Muscle of arm (tissue), 12 donors: ENCODE data around the gene PTPRN2. TPM values are rescaled to one million over a fixed set of nuclear protein-coding genes. Genes with fewer than 3 reads are reported as not detected.

Source experiments
- DNase-seq: peaks from one replicate; pipeline ENCODE4 v3.0.0-alpha.2; 2013
- polyA plus RNA-seq, 12 donors: library from polyadenylated mRNA; unstranded; fragments of 120-200 nt; gene quantifications; one replicate each; pipeline ENCODE4 v1.2.1, GENCODE V29; 2013; ENCODE audit not compliant: insufficient read length in 12 of 12

The PTPRN2 gene
- polyA plus RNA-seq, 12 donors = 1.6 to 8.7 (median 2.3) TPM; not detected in 1

DNA sequence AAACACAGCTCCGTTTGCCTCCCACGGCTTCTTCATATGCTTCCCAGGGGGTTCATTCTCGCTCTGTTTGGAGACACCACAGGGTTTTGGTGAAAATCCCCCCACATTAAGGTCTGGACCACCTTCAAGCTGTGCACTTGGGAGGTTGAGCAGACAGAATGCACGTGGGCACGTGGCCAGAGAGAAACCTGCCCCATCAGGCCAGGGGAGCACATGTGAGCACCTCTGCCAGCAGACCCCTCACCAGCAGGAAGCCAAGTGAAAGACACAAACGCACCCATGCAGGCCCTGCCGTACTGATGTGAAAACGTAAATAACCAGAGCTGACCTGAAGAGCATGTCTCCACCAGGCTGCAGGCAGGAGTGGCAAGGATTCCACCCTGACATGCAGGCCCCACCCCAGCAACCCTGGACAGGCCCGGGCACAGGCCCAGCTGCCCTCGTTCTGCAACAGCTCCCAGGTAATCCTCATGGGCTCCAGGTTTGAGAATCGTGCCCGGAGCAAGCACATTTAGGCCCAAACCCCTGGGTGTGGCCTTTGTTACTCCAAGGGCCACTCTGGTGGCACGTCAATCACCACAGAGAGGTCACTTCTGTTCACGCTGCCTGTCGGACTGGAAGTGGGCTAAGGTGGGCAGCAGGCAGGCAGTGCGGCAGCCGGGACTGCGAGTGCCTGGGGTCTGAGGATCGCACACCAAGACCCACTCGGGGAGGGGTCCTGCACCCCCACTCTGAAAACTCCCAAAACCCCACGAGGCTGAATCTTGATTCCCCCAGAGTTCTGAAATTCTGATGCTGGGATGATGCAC lies 184.4 kb downstream of the PTPRN2 start:
- no peak for DNase-seq

DNA sequence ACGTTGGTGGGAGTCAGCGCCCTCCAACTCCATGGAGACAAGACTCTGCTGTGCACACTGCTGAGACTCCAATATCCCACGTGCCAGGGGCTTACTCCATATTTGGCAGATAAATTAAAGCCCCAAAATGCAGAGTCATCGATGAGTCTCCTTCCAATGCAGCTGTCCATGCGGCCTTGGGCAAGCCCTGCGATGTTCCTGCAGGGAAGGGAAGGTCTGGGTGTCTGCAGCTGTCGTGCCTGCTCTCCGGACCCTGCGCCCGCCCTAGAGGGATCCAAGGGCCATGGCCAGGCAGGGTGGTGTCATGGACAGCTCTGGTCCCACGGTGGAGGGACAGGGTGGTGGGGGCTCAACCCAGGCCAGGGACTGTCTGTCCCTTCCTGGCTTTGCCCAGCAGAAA lies 185.2 kb downstream of the PTPRN2 start:
- no peak for DNase-seq

DNA sequence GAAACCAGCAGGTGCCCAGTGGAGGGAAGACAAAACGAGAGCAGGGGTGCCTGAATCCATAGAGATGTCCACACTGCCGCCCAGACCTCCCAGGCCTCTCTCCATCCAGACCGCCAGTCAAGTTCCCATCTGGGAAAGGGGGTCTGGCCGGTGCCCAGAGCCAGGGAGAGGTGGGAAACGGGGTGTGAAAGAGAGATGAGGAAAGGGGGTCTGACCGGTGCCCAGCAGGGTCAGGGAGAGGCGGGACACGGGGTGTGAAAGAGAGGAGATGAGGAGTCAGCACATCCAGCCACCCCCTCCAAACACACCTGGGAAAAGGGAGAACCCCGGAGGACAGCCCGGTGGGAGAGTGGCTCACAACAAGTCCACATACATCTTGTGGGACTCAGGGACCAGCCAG lies 185.8 kb downstream of the PTPRN2 start:
- DNase-seq = no peak

DNA sequence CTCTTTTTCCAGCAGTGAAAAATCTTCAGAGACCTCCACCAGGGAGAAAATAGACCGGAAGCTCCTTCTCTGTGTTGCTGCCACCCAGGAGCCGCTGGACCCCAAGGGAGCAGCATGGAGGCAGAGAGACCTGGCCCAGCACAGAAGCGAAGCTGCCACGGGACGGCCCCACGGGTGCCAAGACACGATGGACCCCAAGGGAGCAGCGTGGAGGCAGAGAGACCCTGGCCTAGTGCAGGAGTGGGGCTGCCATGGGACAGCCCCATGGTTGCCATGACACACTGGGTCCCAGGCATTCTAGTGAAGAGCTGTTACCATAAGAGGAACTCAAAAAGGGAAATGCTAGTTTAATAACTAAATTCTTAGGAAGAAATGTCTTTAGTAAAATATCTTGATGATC lies 186.3 kb downstream of the PTPRN2 start:
- DNase-seq = no peak

DNA sequence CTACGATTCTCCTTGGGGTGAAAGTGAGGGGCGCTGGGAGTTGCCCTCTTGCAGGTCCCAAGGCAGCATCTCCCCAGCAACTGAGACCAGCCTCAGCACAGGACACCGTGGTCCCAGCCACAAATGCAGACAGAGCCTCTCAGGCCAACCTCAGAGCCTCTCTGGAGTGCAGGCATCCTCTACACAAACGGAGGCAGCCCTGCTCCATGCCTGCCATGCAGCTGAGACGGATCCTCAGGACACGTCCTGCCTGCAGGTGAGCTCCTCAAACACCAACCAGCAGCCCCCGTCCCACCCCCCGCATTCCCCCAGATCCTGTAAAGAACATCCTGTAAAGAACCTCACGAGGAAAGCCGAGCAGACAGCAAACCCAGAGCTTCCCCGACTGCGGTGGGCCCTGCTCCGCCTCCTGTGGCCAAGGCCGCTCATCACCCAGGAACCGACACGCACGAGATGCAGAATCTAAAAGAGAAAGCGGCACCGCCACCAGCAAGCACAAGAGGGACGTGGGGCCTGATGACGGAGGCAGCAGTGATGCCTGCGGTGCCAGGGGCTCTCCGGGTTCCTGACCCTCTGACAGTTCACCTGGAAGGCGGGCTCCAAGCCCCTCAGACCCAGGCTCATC lies 186.9 kb downstream of the PTPRN2 start:
- DNase-seq = no peak

DNA sequence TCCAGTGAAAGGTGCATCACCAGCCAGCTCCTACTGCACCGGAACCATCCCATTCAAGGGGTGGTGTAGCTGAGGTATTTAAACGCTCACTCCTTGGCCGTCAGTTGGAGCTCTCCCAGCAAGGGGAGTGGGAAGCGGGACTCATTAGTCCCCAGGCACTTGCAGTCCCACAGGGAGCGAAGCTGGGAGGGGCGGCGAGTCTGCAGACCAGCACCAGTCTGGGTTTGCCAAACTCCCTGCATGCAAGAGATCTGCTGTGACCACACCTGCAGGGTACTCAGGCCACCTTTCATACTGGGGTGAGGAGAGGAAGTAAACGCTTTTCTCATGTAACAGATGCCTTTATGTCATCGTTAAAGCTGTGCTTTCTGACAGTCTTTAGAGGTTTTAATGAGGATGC lies 187.9 kb downstream of the PTPRN2 start:
- no peak for DNase-seq

DNA sequence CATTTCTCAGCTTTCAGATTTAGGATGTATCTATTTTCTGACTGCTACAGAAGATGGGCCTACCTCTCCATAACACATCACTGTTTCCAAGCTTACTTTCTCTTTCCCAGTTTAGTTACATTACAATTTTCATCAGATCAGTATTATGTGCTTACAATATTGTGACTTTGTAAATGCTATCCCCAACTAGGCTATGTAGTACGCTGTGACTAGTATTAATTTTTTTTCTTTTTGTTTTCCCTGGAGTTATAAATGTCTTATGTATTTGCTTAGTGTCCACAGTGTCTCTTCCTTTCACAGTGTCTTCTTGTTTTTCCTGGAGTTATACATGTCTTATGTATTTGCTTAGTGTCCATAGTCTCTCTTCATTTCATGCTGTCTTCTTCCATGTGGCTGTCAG lies 188.9 kb downstream of the PTPRN2 start:
- no peak for DNase-seq

DNA sequence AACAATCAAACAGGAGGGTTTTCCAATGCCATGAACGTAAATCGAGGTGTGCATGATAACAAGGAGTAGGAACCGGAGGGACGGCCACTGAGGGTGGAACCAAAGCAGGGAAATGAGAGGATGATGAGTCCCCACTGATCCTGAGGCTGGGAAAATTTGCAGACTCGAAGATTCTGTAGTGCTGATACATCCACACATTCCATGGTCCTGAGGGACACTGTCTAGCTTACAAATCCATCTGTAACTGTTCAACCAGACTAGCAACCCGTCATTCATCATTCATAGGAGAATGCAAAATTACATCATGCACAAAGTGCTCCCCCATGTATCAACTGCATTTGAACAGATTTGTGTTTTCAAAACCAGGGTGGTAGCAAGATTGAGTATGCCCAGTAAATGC lies 189.7 kb downstream of the PTPRN2 start:
- no peak for DNase-seq

DNA sequence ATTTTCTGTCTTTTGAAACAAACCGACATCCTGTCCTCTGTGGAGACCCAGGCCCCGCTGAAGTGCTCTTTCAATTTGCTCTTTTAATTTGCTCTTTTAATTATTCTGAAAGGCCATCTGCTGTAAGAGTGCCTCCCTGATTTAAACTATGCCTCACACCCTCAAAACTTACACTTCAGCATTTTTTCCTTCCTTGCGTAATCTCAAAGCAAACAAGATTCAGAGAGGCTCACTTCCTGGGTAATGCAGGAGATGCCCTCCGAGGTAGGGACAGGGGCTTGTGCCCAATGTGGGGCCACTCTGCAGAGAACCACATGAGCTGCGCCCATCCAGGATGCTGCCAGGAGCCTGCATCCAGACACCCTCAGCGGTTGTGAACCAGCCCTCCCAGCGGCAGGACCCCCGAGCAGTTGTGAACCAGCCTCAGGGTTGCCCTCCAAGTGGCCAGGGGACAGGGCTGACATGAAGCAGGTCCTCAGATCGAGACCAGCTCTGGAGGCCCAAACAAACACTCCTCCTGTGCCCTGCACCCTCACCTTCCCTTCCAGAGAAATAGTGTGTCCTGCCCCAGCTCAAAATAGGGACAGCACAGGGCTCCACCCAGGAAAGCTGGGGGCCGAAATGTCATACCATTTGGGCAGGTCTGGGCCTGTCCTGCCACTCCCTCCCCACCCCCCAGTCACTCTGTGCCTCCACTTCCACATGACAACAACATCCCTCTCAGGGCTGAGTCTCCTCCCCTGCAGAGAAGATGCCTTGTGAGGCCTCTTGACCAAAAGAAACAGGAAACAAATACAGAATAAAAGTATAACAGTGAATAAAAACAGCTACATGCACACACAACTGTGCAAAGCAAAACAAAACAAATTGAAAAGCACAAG lies 190.4 kb downstream of the PTPRN2 start:
- DNase-seq = no peak

DNA sequence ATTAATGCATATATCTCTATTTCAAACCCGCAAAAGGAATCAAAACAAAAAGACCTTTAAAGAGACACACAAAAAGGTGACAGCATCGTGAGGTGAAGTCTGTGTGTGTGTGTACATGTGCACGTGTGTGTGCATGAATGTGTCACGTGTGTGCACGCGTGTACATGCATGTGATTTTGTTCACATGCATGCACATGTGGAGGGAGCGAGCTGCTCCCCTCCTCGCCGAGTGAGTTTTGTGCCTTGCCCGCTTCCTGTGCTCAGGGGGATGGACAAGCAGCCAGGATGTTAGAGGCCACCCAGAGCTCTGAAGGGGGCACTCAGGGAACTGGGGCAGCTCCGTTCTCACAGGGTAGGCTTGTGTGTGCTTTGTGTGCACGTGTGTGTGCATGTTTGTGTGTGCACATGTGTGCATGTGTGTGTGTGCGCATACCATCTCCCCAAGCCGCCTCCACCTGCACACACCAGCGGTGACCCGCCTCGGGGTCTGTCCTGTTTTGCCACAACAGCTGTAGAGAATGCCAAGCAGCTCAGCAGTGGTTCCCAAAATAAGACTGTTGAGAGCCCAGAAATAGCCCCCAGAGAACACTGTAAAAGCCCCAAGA lies 191.2 kb downstream of the PTPRN2 start:
- DNase-seq = no peak

DNA sequence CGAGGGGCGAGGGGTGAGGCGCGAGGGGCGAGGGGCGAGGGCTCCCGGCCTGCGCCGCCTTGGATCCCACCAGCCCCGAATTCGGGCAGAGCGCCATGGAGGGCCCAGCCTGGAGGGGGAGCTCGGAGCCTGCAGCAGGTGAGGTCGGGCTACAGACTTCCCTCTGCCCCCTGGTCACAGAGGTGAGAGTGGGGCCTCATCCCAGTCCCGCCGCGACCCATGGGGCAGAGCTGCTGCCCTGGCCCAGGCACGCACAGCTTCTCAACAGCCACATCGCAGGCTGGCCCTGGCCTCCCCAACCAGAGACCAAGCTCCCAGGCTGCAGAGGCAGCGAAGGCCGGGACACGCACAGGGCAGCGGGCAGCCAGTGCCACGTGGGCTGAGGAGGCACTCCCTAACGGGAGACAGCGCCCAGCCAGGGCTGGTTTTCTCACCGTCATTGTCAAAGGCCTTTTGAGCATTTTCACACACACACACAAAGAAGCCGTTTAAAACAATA lies 191.8 kb downstream of the PTPRN2 start:
- DNase-seq = no peak

DNA sequence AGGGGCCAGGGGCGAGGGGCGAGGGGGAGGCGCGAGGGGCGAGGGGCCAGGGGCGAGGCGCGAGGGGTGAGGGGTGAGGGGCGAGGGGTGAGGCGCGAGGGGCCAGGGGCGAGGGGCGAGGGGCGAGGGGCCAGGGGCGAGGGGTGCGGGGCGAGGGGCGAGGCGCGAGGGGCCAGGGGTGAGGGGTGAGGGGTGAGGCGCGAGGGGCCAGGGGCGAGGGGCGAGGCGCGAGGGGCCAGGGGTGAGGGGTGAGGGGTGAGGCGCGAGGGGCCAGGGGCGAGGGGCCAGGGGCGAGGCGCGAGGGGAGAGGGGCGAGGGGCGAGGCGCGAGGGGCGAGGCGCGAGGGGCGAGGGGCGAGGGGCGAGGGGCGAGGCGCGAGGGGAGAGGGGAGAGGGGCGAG lies 192.3 kb downstream of the PTPRN2 start:
- DNase-seq = no peak

DNA sequence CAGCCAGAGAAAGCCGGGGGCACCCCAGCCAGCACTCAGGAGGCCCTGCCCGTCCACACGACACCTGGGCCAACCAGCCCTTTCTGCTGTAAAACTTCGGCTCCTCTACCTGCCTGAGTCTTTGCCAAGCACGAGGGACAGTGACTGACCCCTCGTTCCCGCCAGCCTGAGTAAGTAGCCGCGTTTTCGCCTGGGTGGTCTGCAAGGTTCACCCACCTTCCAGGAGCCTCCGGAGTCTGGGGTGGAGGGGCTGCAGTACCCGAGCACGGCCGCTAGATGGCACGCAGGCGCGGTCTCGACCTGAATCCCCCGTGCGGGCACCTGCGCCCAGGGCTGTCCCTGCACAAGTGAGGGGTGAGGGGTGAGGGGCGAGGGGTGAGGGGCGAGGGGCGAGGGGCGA lies 192.7 kb downstream of the PTPRN2 start:
- DNase-seq = no peak

DNA sequence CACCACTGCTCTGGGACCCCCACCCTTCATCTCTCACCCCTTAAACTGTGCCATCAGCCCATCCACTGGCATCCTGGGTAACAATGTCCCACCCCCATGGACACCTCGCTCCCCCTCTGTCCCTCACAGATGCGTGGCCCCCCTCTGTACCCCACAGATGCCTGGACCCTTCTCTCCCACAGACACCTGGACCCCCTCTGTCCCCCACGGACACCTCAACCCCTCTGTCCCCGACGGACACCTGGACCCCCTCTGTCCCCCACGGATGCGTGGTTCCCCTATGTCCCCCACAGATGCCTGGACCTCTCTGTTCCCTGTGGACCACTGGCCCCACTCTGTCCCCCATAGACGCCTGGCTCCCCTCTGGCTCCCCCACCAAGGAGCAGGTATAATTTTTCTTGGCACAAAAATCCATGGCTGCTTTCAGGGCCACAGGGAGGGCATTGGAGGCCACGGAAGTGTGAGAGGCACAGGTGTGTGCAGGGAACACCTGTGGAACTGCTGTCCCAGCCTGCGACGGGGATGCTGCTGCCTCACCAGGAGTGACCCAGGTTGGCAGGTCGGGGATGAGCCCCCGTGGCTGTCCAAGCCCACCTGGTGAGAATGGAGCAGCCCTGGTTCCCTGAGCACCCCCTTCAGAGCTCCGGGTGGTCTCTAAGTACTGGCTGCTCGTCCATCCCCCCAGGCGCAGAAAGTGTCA lies 193.5 kb downstream of the PTPRN2 start:
- no peak for DNase-seq

DNA sequence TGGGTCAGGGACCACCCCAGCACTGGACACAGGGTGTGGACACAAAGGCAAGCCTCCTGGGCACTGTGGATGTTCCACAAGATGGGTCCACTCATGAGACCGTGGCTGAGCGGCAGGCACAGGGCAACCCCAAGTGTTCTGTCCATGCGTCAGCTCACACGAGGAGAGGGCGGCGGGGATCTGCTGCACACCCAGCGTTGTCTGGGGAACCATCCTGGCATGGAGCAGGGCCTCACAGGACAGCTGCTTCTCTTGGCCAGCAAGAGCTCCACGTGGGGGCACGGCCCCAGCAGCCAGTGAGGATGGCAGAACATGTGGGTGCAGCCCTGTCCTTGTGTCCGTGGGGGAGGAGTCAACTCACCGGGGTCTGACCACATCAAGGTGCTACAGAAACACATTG lies 195.4 kb downstream of the PTPRN2 start:
- no peak for DNase-seq

DNA sequence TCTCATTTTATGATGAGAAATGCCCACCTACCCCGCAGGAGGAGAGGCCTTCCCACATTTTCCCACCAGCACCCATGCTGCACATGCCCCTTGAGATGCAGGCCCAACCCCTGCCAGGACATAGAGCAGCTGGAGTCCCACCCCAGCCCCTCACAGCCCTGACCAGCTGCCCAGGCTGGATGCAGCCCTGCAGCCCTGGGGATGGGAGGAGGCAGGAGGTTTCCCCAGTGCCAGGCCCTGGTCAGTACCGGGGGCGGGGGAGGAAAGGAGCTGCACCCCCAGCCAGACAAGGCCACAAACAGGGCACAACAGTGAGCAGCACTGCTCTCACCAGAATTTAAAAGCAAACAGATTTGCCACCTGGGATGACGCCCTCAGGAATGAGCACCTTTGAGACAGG lies 196.1 kb downstream of the PTPRN2 start:
- DNase-seq = no peak

DNA sequence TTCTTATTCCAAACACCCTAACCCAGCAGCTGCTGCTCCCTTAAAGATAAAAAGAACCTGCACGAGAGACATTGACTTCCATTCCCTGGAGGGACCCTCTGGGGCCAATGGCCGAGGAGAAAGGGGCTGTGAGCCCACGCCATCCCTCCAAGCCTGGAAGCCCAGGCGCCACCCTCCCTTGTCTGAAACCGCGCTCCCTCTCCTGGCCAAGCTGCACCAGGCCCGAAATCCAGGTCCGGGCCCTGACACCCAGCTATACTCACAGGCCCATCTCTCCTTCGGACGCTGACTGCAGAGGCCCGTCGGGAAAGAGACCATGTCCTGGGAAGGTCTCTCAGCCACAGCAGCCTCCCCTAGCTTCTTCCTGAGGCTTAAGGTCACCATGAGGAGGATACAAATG lies 196.5 kb downstream of the PTPRN2 start:
- no peak for DNase-seq

DNA sequence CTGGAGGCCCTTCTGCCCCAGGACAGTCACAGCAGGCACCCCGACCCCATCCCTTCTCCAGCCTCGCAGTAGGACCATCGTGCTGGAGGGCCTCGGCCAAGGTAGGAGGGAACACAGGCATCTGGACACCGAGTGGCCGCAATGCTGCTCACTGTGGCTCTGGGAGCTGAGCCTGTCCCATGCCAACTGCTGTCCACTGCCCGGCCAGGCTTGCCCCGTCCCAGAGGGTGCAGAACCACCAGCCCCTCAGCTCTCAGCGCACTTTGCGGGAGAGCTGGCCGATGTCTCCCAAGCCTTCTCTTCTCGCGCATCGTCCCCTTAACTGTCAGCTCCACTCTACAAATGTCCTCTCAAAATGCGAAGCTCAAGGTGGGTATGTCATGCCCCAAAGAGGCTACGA lies 197.2 kb downstream of the PTPRN2 start:
- no peak for DNase-seq

DNA sequence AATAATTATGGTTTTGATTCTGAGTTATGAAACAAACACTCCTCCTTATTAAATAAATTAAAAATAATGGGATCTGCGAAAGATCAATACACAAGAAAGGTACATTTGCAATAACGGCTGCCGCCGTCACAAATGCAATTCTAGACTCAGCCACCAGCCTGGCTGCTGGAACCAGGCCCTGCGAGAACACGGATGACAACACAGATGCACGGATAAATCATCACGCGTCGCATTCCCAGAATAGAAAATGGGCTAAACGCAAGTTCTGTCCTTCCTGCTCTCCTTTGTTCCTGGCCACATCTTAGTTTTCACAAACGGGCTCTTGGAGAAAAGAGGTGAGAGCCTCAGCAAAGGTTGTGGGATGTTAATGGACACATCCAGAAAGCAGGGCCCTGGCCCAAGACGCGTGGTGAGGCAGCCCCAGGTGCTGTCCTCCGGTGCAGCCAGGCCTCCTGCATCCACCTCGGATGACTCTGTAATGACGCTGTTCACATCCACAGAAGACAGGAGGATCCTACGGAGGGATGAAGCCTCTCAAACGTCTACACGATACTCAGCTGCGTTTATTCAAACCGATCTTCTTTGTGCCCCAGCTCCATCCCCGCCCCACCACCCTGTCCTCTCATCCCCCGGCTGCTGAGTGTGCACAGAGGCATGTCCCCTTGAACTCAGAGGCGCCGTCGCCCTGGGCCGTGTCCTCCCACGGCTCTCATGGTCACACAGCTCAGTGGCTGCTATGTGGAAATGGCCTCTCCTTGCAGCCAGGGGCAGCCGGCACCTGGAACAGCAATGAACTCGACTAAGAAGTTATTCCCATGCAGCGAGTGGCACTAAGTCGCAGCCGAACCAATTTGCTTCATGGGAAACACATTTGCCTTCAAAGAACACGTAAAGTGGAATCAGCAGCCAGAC lies 197.9 kb downstream of the PTPRN2 start:
- no peak for DNase-seq

DNA sequence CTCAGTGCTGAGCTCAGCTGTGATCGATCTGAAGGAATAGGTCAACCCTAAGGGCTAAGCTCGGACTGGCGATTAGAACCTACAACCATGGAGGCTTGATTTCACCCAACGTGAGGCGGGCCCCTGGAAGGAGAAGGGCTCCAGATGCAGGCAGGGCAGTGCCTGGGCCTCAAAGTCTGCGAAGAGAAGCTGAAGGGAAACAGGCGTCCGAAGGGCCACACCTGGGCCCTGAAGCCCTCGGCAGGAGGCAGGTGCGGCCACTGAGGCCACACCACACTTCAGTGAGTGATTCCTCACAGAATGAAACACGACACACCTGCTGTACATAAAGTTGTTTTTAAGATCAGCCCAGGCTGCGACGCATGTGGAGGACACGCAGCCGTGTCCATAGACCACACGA lies 198.7 kb downstream of the PTPRN2 start:
- no peak for DNase-seq
